GM18907 (cell line): ENCODE data around the gene MRPS27.

Experiments used
- ATAC-seq: cut with Tn5 transposase; IDR thresholded peaks from one replicate; pipeline ENCODE4 v1.9.1; 2021; ENCODE audit warnings: mild to moderate bottlenecking, moderate library complexity; ENCODE audit not compliant: unreplicated experiment

MRPS27 gene

DNA sequence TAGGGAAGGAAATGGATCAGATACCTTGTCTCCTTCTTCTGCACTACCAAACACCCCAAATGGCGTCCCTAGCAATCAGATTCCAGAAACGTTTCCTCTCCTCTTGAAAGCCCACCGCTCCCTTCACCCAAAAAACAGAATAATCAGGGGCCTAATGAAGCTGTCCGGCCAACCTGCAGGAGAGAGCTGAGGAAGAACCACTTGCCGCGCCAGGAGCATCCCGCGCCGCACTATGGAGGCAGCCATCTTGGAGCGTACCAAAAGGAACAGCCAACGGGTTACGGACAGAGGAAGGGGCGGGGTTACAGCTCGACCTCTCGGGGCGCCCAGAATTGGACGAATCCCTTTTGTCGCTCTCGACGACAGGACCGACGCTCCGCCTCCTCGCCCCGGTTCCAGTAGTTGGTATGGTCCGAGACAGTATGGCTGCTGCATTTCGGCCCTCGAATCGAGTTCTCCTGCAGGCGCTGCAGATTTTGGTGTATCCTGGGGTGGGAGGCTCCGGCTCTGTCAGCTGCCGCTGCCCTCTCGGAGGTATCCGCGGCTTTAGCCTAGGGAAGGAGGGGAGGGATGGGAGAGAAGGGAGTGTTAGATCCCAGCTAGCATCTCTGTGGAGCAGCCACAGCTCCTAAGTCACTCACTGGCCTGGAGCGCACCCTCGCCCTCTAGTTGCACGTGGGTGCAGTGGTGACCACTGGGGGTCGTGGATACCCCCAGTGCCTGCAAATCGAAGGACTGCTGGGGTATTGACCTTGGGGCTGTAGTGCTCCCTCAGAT is at the start of gene MRPS27, which contains the start of gene PTCD2:
Gene MRPS27 (minus strand): TSS at position 265 of the 777 bp plus-strand sequence. CDS start 19 bp downstream, at position 246.
Gene PTCD2 (plus strand): TSS at position 398 of the 777 bp plus-strand sequence. CDS start 10 bp downstream, at position 408.
- ATAC-seq: peak; percentile 99

GRCh38 chr5:72369711-72370110 is 49.7 kb upstream of the MRPS27 start:
- no peak for ATAC-seq

- no peak for ATAC-seq
Observed at GRCh38 chr5:72369301-72369700, 49.3 kb upstream of the MRPS27 start.

GRCh38 chr5:72368271-72368670 is 48.2 kb upstream of the MRPS27 start:
- no peak for ATAC-seq

DNA sequence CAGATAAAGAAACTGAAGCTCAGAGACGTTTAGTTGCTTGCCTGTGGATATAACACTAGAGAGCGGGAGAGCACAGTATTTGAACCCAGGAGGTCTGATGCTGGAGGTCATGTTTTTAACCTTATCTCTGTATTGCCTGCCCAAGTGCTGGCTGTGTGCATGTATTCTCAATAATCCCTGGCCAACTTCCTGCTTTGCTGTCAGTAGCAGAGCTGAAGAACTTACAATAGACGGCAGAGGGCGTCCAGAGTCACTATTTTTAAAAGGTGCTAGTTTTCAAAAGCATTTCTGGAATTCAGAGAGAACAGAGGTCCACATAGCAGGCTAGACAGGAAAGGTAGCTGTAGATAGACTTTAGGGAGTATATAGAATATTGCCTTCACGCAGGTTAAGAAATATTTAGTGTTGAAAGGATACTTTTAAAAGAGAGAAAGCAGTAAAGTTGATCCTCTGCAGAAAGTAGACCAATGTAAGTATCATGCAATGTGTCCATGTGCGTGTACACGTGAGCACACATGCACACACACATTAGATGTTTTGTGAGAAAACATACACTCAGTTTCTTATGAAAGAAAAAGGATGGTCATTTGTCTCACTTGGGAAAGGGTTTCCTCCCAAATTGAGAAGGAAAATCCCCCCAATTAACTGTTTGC is 46.4 kb upstream of the MRPS27 start:
- ATAC-seq: peak; percentile 80

DNA sequence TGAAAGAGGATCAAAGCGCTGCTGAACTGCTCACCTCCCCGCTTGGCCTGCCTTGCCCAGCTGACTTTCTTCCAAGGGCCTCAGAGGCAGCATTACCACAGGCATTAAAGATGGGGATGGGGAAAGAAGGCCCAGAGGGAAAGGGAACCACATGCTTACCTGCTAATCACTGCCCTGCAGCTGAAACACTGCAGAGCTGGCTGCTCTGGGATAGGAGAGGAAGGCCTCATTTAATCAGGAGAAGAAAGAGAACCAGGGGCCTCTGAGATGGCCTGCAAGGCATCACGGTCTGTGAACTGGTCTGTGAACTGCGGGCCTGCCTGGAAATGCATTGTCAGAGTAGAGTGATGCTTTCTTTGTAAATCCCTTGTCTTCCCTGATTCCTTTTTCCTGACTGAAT is 44.9 kb upstream of the MRPS27 start:
- no peak for ATAC-seq

DNA sequence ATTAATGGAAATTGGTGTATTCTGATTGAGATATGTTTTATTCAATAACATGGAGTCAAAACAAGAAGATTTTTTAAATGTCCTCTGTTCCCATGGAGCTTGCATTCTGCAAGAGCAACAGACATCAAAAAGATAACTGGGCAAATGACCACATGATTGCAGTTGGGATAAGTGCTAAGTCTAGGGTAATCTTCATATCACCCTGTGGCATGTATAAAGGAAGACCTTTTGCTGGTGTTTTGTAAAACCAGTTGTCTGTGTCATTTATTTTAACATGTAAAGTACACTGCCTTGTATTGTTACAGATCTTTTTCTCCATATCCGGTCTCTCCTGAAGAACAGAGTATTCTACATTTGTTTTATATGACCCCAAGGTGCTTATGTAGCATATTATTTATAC is 44.1 kb upstream of the MRPS27 start:
- no peak for ATAC-seq

- no peak for ATAC-seq
Observed at GRCh38 chr5:72363166-72363802, 43.2 kb upstream of the MRPS27 start.

DNA sequence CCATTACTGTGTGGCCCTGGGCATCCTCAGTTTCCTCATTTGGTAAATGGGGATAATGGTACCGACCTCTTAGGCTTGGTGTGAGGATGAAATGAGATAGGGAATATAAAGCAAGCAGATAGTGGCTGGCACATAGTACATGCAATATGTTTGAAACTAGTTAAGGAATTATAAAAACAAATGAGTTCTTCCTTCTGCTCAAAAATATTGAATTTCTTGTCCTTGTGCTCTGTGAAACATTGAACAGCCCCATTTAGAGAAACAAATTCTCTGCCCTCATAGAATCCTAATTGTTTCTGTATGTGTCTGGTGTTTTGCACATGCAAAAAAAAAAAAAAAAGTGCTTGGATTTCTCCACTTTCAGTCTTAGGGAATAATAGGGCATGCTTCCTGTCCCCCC is 39.8 kb upstream of the MRPS27 start:
- ATAC-seq: no peak

- no peak for ATAC-seq
Observed at GRCh38 chr5:72358925-72359324, 38.9 kb upstream of the MRPS27 start.

DNA sequence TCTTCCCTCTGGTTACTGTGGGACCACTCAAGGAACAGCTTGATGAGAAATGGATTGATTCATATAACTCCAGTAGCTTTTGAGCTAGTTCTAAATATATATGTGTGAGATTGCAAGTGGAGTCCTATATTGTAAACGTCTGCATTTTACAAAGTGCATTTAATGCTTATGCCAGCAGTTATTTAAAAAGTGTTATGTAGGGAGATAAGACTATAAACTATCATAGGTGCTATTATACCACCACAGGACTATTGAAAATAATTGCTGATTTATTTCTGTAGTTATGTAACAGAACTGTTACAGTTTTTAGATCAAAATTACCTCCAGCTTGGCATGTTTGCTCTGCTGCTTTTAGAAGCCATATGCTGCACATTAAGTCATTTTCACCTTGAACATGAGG is 36.3 kb upstream of the MRPS27 start:
- ATAC-seq: no peak

GRCh38 chr5:72355706-72356299 is 35.8 kb upstream of the MRPS27 start:
- no peak for ATAC-seq

DNA sequence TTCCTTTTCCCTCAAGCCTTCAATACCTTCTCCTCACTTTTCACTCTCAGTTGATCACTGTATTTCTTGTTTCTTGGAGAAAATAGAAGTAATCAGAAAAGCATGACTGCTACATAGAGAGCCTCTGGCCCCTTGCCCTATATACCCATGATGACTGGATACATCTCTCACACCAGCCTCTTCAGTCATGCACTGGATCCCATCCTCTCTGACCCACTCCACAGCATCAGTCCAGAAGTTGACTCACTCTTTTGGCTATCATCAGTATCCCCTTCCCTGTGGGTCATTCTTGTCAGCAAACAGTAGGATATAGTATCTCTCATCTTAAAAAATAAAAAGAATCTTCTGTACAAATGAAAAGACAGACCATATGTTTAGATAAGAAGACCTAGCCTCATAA is 33.0 kb upstream of the MRPS27 start:
- ATAC-seq: no peak

GRCh38 chr5:72352616-72353015 is 32.6 kb upstream of the MRPS27 start:
- ATAC-seq: no peak

- no peak for ATAC-seq
Observed at GRCh38 chr5:72351376-72351775, 31.3 kb upstream of the MRPS27 start.

DNA sequence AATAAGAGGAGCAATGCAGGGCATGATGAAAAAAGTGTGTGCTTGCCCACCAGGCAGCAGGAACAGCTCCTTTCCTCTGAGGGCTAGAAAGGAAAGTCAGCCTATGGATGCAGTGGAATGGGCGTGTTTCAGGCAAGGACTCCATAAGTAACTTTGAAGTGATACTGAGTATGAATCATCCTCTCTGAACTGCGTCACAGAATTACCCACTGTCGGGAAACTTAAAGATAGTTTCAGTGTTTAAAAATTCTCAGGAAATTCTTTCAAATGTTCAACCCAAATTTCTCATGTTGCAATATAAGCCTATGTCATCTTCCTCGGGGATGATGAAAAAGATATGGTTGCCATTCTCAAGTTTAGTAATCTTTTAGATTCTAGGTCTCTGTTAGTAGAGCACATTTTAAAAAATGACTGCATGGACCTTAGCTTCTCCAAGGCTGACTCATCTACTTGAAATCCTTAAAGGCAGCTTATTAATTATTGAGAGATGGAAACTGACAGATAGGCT is 27.8 kb upstream of the MRPS27 start:
- ATAC-seq: no peak

GRCh38 chr5:72346398-72346797 is 26.4 kb upstream of the MRPS27 start:
- ATAC-seq: no peak

GRCh38 chr5:72338689-72339209 is 18.7 kb upstream of the MRPS27 start:
- ATAC-seq: no peak

DNA sequence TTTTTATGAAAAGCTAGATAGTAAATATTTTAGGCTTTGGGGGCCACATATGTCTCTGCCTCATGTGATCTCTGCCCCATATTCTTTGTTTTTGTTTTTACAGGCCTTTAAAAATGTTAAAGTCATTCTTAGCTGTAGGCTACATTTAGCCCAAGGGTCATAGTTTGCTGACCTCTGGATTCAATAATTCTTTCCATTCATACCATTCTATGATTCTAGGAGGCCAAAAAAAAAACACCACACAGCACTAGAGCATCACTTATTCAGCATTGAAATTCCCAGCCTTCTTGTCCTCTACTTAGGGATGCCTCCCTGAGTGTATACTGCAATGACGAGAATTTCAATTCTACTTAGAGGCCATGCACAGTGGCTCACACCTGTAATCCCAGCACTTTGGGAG is 17.1 kb upstream of the MRPS27 start:
- no peak for ATAC-seq

- ATAC-seq: no peak
Observed at GRCh38 chr5:72330712-72331111, 10.7 kb upstream of the MRPS27 start.

DNA sequence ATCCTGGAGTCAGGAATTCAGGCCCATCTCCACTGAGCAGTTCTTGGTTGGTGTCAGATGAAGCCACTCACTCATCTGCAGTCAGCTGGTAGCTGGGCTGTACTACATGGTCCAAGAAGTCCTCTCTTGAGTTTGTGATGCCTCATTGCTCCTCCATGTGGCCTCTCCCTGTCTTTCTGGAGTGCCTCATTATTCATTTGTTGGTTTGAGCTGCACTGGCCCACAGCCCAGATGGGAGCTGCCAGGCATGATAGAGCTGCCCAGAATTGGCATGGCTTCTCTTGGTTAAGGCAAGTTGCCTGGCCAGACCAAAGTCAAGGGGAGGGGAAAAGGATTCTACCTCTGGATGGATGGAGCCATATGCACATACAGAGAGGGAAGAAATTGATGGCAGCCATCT is 8.1 kb upstream of the MRPS27 start:
- no peak for ATAC-seq
